Esophagus squamous epithelium (tissue), 5 donors: ENCODE data around the gene GTPBP8. TPM values are rescaled to one million over a fixed set of nuclear protein-coding genes. Genes with fewer than 3 reads are reported as not detected.

Source experiments
- DNase-seq: peaks from one replicate; lab custom pipeline; 2025; lab: John Stamatoyannopoulos, UW
- H3K27ac ChIP-seq, 4 donors: fragments of 200-600 bp; sonication (generic); one replicate each; pipeline ENCODE4 v1.5.1; 2016 to 2019; ENCODE audit warnings: mild to moderate bottlenecking in 1 of 4
- H3K27me3 ChIP-seq, 4 donors: fragments of 200-600 bp; sonication (generic); 1 replicate in 3 of 4; 2 replicates in 1 of 4; pipeline versions ENCODE4 v1.5.1 to v1.6.0; 2017 to 2021; ENCODE audit warnings: antibody characterized with exemption in 1 of 4
- H3K36me3 ChIP-seq, 3 donors: fragments of 200-600 bp; sonication (generic); one replicate each; pipeline ENCODE4 v1.5.1; 2016 to 2019
- H3K4me1 ChIP-seq, 3 donors: fragments of 200-600 bp; sonication (generic); one replicate each; pipeline ENCODE4 v1.5.1; 2017 to 2019
- H3K4me3 ChIP-seq, 4 donors: fragments of 200-600 bp; sonication (generic); 1 replicate in 3 of 4; 2 replicates in 1 of 4; pipeline ENCODE4 v1.5.1; 2016 to 2019; ENCODE audit warnings: mild to moderate bottlenecking in 2 of 4, moderate library complexity in 1 of 4
- H3K9me3 ChIP-seq, 3 donors: fragments of 200-600 bp; sonication (generic); one replicate each; pipeline ENCODE4 v1.5.1; 2016 to 2019
- POLR2A ChIP-seq, 4 donors: fragments of 450-650 bp; IDR thresholded peaks; one replicate each; pipeline ENCODE4 v1.6.1; 2017; ENCODE audit warnings: antibody characterized with exemption in 4 of 4, mild to moderate bottlenecking in 4 of 4, moderate library complexity in 3 of 4
- WGBS, 2 donors: methylation state at CpG; one replicate each; pipeline ENCODE4 v1.1.5; 2018; 5-methylcytosine and 5-hydroxymethylcytosine counted together
- intact Hi-C: fragments of 100-400 bp; cut with DNase I; formaldehyde crosslinking; loops from one replicate; pipeline ENCODE4 v1.15.0; 2022
- total RNA-seq, 4 donors: library from RNA; depleted of rRNA; stranded (reverse); fragments of >200 nt; gene quantifications; one replicate each; pipeline ENCODE4 v1.1.0, GENCODE V29; 2016
- TF ChIP-seq, protein P1 (sequence below), 6 experiments: fragments of 450-650 bp in 4 of 6; fragments of 200-600 bp in 2 of 6; sonication (generic) in 2 of 6; IDR thresholded peaks; one replicate each; pipeline ENCODE4 v1.5.1; 2016 to 2019; ENCODE audit warnings: antibody characterized with exemption in 6 of 6, mild to moderate bottlenecking in 4 of 6, moderate library complexity in 4 of 6
- donor health status: DM: yes; HTN: yes; CAD: no.

The GTPBP8 gene
- total RNA-seq, 4 donors from 2014 or later, result 18.8 to 26.7 (median 20.8) TPM

GRCh38 chr3:112987710-112988334 lies 3.0 kb upstream of the GTPBP8 start:
- no peak for DNase-seq
- Histone ChIP-seq H3K9me3 (no peaks in the 10 kb centered on the region), H3K36me3 (no peaks in the 10 kb centered on the region), H3K4me3 (no peak overlapping the region), H3K27me3 (no peaks in the 10 kb centered on the region), H3K4me1 (peaks cover 0 to 30% (median 7%) of the 10 kb centered on the region in 3 donors), H3K27ac (no peak overlapping the region)
- intact Hi-C loops, result loop anchor here (10.0 kb wide), 1 partner anchor 253 kb away; no protein-coding TSS in a partner anchor
- WGBS, 2 donors, result 88 to 92% methylated on average over 4 to 6 of the region's 9 CpGs
- TF ChIP-seq, protein P1, sequence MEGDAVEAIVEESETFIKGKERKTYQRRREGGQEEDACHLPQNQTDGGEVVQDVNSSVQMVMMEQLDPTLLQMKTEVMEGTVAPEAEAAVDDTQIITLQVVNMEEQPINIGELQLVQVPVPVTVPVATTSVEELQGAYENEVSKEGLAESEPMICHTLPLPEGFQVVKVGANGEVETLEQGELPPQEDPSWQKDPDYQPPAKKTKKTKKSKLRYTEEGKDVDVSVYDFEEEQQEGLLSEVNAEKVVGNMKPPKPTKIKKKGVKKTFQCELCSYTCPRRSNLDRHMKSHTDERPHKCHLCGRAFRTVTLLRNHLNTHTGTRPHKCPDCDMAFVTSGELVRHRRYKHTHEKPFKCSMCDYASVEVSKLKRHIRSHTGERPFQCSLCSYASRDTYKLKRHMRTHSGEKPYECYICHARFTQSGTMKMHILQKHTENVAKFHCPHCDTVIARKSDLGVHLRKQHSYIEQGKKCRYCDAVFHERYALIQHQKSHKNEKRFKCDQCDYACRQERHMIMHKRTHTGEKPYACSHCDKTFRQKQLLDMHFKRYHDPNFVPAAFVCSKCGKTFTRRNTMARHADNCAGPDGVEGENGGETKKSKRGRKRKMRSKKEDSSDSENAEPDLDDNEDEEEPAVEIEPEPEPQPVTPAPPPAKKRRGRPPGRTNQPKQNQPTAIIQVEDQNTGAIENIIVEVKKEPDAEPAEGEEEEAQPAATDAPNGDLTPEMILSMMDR (IDR thresholded peaks at IDR 0.05), result no peak
- TF ChIP-seq POLR2A (IDR thresholded peaks at IDR 0.05), result no peak

GRCh38 chr3:112995800-112996199 lies 5.0 kb downstream of the GTPBP8 start:
- TF ChIP-seq POLR2A (IDR thresholded peaks at IDR 0.05), result no peak
- TF ChIP-seq, protein P1 (IDR thresholded peaks at IDR 0.05), result no peak
- 89 to 90% methylated on average over 4 of the region's 4 CpGs for WGBS, 2 donors
- intact Hi-C loops, result no loop called here

GRCh38 chr3:113000691-113001090 lies 9.9 kb downstream of the GTPBP8 start:
- Histone ChIP-seq H3K27ac (no peak overlapping the region), H3K4me1 (no peaks in the 10 kb centered on the region), H3K4me3 (no peak overlapping the region), H3K9me3 (no peaks in the 10 kb centered on the region), H3K27me3 (no peaks in the 10 kb centered on the region), H3K36me3 (peaks cover 0 to 95% (median 0%) of the 10 kb centered on the region in 3 donors)
- no peak for TF ChIP-seq POLR2A (IDR thresholded peaks at IDR 0.05)
- TF ChIP-seq, protein P1 (IDR thresholded peaks at IDR 0.05), result no peak
- 76 to 86% methylated on average over 4 of the region's 4 CpGs for WGBS, 2 donors
- intact Hi-C loops, result no loop called here
- DNase-seq, result no peak

More at GRCh38 chr3:112995800-112996199, 5.0 kb downstream of the GTPBP8 start:
- H3K4me1 ChIP-seq, result peaks cover 0 to 26% (median 7%) of the 10 kb centered on the region in 3 donors
- no peaks in the 10 kb centered on the region for H3K9me3 ChIP-seq
- no peak overlapping the region for H3K27ac ChIP-seq
- peaks cover 0 to 54% (median 0%) of the 10 kb centered on the region in 3 donors for H3K36me3 ChIP-seq
- no peak overlapping the region for H3K4me3 ChIP-seq
- DNase-seq, result no peak
- no peaks in the 10 kb centered on the region for H3K27me3 ChIP-seq

- H3K36me3 ChIP-seq, result peaks cover 0 to 99% (median 0%) of the 10 kb centered on the region in 3 donors
- no peak for TF ChIP-seq POLR2A (IDR thresholded peaks at IDR 0.05)
- TF ChIP-seq, protein P1 (IDR thresholded peaks at IDR 0.05), result no peak
These were observed 11.3 kb downstream of the GTPBP8 start for GRCh38 chr3:113002037-113002436.

GRCh38 chr3:113002679-113003078 lies 11.9 kb downstream of the GTPBP8 start:
- H3K27ac ChIP-seq, result no peak overlapping the region
- no peak for DNase-seq
- H3K4me3 ChIP-seq, result no peak overlapping the region
- intact Hi-C loops, result no loop called here
- TF ChIP-seq POLR2A (IDR thresholded peaks at IDR 0.05), result no peak
- TF ChIP-seq, protein P1 (IDR thresholded peaks at IDR 0.05), result no peak
- no peaks in the 10 kb centered on the region for H3K27me3 ChIP-seq
- H3K9me3 ChIP-seq, result no peaks in the 10 kb centered on the region
- no peaks in the 10 kb centered on the region for H3K4me1 ChIP-seq
- peaks cover 0 to 100% (median 0%) of the 10 kb centered on the region in 3 donors for H3K36me3 ChIP-seq

More at GRCh38 chr3:113002037-113002436, 11.3 kb downstream of the GTPBP8 start:
- intact Hi-C loops, result no loop called here
- Histone ChIP-seq H3K4me3 (no peak overlapping the region), H3K9me3 (no peaks in the 10 kb centered on the region), H3K27me3 (no peaks in the 10 kb centered on the region), H3K4me1 (no peaks in the 10 kb centered on the region), H3K27ac (no peak overlapping the region)
- no peak for DNase-seq
